Breast epithelium (tissue), 4 donors: ENCODE measurements around the gene PIK3C2G. TPM values are rescaled to one million over a fixed set of nuclear protein-coding genes. Genes with fewer than 3 reads are reported as not detected.

ENCODE experiments used
- DNase-seq, 2 donors: peaks; one replicate each; pipeline ENCODE4 v3.0.0-alpha.2; 2019; ENCODE audit warnings: low spot score in 2 of 2
- H3K27ac ChIP-seq, 2 donors: fragments of 200-600 bp; sonication (generic) in 1 of 2; one replicate each; pipeline ENCODE4 v1.5.1; 2016 to 2019; ENCODE audit warnings: mild to moderate bottlenecking in 1 of 2
- H3K27me3 ChIP-seq, 2 donors: fragments of 200-600 bp; sonication (generic) in 1 of 2; one replicate each; pipeline versions ENCODE4 v1.5.1 to v1.6.0; 2017 to 2019; ENCODE audit warnings: control low read depth in 1 of 2, mild to moderate bottlenecking in 1 of 2
- H3K36me3 ChIP-seq: fragments of 200-600 bp; one replicate; pipeline ENCODE4 v1.5.1; 2019
- H3K4me1 ChIP-seq, 2 donors: fragments of 200-600 bp; sonication (generic); one replicate each; pipeline ENCODE4 v1.5.1; 2016 to 2019; ENCODE audit warnings: control low read depth in 1 of 2
- H3K4me3 ChIP-seq, 3 donors: fragments of 200-600 bp; sonication (generic); 1 replicate in 2 of 3; 2 replicates in 1 of 3; pipeline ENCODE4 v1.5.1; 2016 to 2019; ENCODE audit warnings: mild to moderate bottlenecking in 3 of 3, moderate library complexity in 2 of 3
- H3K9me3 ChIP-seq, 2 donors: fragments of 200-600 bp; sonication (generic) in 1 of 2; one replicate each; pipeline ENCODE4 v1.5.1; 2016 to 2019; ENCODE audit warnings: control low read depth in 1 of 2
- POLR2A ChIP-seq: fragments of 450-650 bp; IDR thresholded peaks from one replicate; pipeline ENCODE4 v1.6.1; 2016; ENCODE audit warnings: antibody characterized with exemption, mild to moderate bottlenecking, moderate library complexity
- POLR2AphosphoS5 ChIP-seq, 3 donors: sonication (generic); formaldehyde crosslinking; IDR thresholded peaks; one replicate each; pipeline ENCODE4 v1.6.1; 2017; ENCODE audit warnings: antibody characterized with exemption in 3 of 3
- intact Hi-C: fragments of 100-400 bp; cut with DNase I; formaldehyde crosslinking; loops from one replicate; pipeline ENCODE4 v1.15.1; 2023; ENCODE audit warnings: low total_unique reads
- total RNA-seq, 3 donors: library from RNA; depleted of rRNA; stranded (reverse); fragments of >200 nt; gene quantifications; one replicate each; pipeline ENCODE4 v1.1.0, GENCODE V29; 2016
- TF ChIP-seq, protein P1 (sequence below), 3 donors: fragments of 450-650 bp; IDR thresholded peaks; one replicate each; pipeline ENCODE4 v1.5.1; 2016 to 2017; ENCODE audit warnings: antibody characterized with exemption in 3 of 3, mild to moderate bottlenecking in 3 of 3, moderate library complexity in 3 of 3

Gene PIK3C2G, protein sequence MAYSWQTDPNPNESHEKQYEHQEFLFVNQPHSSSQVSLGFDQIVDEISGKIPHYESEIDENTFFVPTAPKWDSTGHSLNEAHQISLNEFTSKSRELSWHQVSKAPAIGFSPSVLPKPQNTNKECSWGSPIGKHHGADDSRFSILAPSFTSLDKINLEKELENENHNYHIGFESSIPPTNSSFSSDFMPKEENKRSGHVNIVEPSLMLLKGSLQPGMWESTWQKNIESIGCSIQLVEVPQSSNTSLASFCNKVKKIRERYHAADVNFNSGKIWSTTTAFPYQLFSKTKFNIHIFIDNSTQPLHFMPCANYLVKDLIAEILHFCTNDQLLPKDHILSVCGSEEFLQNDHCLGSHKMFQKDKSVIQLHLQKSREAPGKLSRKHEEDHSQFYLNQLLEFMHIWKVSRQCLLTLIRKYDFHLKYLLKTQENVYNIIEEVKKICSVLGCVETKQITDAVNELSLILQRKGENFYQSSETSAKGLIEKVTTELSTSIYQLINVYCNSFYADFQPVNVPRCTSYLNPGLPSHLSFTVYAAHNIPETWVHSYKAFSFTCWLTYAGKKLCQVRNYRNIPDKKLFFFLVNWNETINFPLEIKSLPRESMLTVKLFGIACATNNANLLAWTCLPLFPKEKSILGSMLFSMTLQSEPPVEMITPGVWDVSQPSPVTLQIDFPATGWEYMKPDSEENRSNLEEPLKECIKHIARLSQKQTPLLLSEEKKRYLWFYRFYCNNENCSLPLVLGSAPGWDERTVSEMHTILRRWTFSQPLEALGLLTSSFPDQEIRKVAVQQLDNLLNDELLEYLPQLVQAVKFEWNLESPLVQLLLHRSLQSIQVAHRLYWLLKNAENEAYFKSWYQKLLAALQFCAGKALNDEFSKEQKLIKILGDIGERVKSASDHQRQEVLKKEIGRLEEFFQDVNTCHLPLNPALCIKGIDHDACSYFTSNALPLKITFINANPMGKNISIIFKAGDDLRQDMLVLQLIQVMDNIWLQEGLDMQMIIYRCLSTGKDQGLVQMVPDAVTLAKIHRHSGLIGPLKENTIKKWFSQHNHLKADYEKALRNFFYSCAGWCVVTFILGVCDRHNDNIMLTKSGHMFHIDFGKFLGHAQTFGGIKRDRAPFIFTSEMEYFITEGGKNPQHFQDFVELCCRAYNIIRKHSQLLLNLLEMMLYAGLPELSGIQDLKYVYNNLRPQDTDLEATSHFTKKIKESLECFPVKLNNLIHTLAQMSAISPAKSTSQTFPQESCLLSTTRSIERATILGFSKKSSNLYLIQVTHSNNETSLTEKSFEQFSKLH (N-terminal part only)
- total RNA-seq: 100 to 1,000 TPM in 1 of 3 donors, 10 to 100 TPM in 1, under 1 TPM in 1; 0.16 to 164 (median 35.1) TPM

DNA sequence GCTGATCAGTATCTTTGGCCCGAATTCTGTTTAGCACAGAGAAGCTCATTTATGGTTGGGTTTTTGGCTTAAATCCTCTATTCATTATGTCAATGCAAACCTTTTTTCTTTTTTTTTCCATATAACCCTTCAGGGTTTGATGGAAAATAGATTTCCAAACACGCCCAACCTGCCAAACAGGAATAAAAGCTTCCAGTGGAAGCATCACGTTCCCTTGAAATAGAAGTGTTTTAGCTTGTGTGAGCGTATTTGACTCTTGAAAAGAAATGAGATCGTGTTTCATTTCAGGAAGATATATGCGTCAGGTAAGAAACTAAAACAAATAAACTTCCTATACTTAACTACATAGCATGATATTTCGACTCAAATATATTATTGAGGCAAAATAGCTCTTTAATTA lies at the start of gene PIK3C2G:
PIK3C2G (plus strand) TSS at position 246 of the 400 bp plus-strand sequence. CDS start 20,564 bp downstream, outside the sequence.
- TF ChIP-seq POLR2AphosphoS5 (IDR thresholded peaks at IDR 0.05): peak in 1 of 3 donors; percentile 57
- TF ChIP-seq, protein P1, sequence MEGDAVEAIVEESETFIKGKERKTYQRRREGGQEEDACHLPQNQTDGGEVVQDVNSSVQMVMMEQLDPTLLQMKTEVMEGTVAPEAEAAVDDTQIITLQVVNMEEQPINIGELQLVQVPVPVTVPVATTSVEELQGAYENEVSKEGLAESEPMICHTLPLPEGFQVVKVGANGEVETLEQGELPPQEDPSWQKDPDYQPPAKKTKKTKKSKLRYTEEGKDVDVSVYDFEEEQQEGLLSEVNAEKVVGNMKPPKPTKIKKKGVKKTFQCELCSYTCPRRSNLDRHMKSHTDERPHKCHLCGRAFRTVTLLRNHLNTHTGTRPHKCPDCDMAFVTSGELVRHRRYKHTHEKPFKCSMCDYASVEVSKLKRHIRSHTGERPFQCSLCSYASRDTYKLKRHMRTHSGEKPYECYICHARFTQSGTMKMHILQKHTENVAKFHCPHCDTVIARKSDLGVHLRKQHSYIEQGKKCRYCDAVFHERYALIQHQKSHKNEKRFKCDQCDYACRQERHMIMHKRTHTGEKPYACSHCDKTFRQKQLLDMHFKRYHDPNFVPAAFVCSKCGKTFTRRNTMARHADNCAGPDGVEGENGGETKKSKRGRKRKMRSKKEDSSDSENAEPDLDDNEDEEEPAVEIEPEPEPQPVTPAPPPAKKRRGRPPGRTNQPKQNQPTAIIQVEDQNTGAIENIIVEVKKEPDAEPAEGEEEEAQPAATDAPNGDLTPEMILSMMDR (IDR thresholded peaks at IDR 0.05): no peak
- Histone ChIP-seq H3K9me3 (no peaks in the 10 kb centered on the region), H3K4me1 (no peaks in the 10 kb centered on the region), H3K27ac (peak within 1 kb of the TSS; percentile 89 to 92), H3K4me3 (peak within 1 kb of the TSS in 2 of 3 donors; percentile 49 to 63), H3K36me3 (no peaks in the 10 kb centered on the region), H3K27me3 (no peaks in the 10 kb centered on the region)
- no peak for DNase-seq
- intact Hi-C loops: no loop called here

DNA sequence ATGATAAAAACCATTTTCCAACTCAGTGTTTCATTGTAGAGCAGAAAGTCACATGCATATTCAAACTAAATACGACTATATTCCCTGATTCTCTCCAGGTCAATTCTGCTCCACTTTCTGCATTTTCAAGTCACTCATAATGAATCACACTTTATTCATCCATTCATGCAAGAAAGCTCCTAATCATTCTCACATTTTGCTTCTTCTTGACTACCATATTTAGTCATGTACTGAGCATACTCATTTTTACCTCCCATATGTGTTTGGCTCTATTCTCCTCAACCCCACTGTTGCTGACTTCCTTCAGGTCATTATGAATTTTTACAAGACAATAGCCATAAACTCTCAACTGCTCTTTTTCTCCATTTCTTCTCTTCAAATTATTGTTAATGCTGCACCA lies 43.4 kb upstream of the PIK3C2G start:
- intact Hi-C loops: no loop called here
- no peaks in the 10 kb centered on the region for H3K4me1 ChIP-seq
- no peak for DNase-seq
- H3K9me3 ChIP-seq: no peaks in the 10 kb centered on the region
- no peak overlapping the region for H3K27ac ChIP-seq
- no peak for TF ChIP-seq POLR2A
- TF ChIP-seq, protein P1 (IDR thresholded peaks at IDR 0.05): no peak
- no peak for TF ChIP-seq POLR2AphosphoS5 (IDR thresholded peaks at IDR 0.05)
- H3K27me3 ChIP-seq: no peaks in the 10 kb centered on the region
- H3K4me3 ChIP-seq: no peak overlapping the region
- no peaks in the 10 kb centered on the region for H3K36me3 ChIP-seq

DNA sequence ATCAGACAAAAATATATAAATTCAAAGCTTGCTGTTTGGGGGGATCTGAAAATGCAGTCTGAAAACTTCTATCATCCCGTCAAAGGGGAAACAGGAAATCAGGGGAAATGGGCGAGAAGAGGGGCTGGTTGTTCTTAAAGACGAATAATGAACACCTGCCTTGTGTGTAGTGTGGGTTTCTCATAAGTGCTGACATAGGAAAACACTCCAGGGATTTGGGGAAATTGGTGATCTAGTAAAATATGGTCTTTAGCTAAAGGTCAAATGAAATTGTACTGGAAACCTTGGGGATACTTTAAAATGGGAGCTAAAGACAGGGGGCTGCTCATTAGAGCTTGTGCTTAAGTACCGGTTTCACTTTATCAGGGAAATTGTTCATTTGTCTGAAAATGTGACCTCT lies 39.6 kb upstream of the PIK3C2G start:
- no peak for DNase-seq
- Histone ChIP-seq H3K27me3 (no peaks in the 10 kb centered on the region), H3K4me1 (no peaks in the 10 kb centered on the region), H3K9me3 (no peaks in the 10 kb centered on the region), H3K27ac (no peak overlapping the region), H3K36me3 (no peaks in the 10 kb centered on the region), H3K4me3 (no peak overlapping the region)
- intact Hi-C loops: no loop called here
- TF ChIP-seq, protein P1 (IDR thresholded peaks at IDR 0.05): no peak
- TF ChIP-seq POLR2A (no peak), POLR2AphosphoS5 (IDR thresholded peaks at IDR 0.05) (no peak)

DNA sequence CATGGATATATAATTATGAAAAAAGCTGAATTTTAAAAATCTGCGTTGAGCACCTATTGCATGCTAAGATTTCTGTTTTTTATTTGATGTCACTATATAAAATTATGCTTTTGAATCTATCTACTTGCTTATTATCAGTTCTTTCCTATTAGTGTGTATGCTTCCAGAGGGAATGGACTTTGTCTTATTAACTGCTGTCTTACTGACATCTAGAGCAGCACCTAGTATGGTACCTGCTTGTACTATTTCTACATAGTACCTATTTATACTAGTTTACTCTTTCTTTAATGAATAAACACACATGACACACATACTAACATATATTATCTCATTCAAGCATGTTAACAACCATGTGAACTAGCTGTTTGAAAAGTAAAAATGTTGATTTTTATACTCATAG lies 38.6 kb upstream of the PIK3C2G start:
- Histone ChIP-seq H3K9me3 (no peaks in the 10 kb centered on the region), H3K4me3 (no peak overlapping the region), H3K27me3 (no peaks in the 10 kb centered on the region), H3K4me1 (no peaks in the 10 kb centered on the region), H3K27ac (no peak overlapping the region), H3K36me3 (no peaks in the 10 kb centered on the region)
- TF ChIP-seq POLR2A (no peak), POLR2AphosphoS5 (IDR thresholded peaks at IDR 0.05) (no peak)
- TF ChIP-seq, protein P1 (IDR thresholded peaks at IDR 0.05): no peak
- DNase-seq: no peak
- intact Hi-C loops: no loop called here
